HG02870 (cell line): ENCODE measurements around the gene GSE1.
"Not testable (repeated sequence)": the region's sequence is repeated elsewhere in the genome, so short reads cannot be mapped to it uniquely, and the experiment has no call there.

Experiments
- ATAC-seq: cut with Tn5 transposase; IDR thresholded peaks from one replicate; pipeline ENCODE4 v1.9.1; 2021; ENCODE audit warnings: mild to moderate bottlenecking, moderate library complexity; ENCODE audit not compliant: unreplicated experiment

GSE1 gene

DNA sequence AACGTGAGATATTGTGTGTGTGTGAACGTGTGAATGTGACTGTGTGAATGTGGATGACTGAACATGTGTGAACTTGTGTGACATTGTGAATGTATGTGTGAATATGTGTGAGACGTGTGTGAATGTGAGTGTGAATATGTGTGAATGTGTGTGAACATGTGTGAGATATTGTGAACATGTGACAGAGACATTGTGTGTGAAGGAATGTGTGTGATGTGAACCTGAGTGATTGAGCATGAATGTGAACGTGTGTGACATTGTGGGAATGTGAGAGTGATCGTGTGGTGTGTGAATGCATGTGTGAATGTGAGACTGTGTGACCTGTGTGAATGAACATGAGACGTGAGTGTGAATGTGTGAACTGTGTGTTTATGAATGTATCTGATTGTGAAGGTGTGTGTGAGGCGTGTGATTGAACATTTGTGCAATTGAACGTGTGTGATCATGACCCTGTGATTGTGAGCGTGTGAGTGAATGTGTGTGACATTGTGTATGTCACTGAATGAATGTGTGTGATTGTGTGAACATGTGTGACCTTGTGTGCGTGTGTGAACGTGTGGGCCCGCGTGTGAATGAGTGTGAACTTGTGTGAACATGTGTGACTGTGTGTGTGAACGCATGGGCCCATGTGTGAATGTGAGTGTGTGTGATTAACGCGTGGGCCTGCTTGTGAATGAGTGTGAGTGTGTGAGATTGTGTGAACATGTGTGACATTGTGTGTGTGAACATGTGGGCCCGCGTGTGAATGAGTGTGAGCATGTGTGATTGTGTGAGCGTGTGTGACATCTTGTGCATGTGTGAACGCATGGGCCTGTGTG, 23.2 kb upstream of the GSE1 start:
- no peak for ATAC-seq

GRCh38 chr16:85590506-85590832, 22.7 kb upstream of the GSE1 start:
- ATAC-seq = no peak

DNA sequence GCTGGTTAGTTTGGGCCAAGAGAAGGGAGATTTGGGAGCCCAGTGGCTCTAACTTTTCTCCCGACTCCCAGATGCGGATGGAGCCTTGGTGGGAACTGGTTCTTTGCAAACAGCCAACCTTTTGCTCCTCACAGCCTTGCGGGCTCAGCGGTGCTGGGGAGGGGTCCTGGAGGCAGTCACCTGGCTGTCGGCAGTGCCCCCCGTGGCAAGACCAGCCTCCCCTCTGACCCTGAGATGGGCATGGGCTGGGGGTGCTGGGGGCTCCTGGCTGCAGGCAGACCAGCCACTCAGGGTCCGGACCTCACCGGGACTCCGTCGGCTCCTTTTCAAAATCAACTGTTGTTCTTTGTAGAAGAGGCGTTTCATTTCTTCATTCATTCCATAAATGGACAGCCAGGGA, 21.7 kb upstream of the GSE1 start:
- no peak for ATAC-seq

DNA sequence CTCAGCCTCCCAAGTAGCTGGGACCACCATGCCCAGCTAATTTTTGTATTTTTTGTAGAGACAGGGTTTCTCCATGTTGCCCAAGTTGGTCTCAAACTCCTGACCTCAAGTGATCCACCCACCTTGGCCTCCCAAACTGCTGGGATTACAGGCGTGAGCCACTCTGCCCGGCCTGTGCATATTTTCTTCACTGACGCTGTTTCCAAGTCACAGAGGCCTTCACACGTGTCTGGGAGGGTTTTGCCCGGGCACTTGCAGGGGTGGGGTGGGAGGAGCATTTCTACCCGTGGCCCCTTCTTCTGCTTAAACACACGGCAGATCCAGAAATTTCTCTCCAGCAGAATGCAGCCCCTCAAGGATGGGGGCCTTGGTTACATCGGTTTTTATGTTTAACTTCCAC, 20.8 kb upstream of the GSE1 start:
- ATAC-seq = not testable (repeated sequence)

- ATAC-seq = no peak
Observed at GRCh38 chr16:85592700-85593493, 20.2 kb upstream of the GSE1 start.

DNA sequence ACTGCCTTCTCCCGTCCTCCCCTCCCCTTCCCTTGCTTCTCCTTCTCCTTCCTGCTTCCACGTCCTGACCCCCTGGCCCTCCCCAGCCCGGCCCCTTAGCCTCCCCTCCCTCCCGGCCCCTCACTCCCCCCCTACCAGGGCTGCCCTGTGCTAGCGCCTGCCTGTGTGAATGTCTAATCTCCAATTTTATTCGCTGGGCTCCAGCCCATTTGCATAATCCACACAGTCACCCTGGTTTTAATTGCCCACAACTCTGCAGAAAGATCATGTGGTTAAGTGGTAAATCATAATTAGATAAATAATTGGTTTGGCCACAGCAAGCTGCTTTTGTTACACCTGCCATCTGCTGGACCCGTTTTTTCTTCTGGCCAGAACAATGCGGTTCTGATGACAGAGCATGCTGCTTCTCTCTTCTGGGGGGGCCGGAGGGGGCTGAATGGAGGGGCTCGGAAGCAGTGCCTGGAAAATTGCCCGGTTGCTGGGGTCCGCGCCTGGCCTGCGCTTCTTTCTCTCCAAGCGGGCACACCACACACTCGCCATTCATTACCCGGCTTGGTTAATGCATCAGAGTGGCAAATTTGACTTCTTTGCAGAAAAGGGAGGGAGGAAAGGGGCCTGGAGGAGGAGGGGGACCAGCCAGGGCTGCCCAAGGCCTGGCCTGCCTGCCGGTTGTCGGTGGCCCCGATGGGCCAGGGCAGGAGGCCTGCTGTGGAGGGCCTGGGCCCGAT, 19.5 kb upstream of the GSE1 start:
- no peak for ATAC-seq

- ATAC-seq = no peak
Observed at GRCh38 chr16:85594273-85594977, 18.7 kb upstream of the GSE1 start.

GRCh38 chr16:85594978-85595661, 18.0 kb upstream of the GSE1 start:
- no peak for ATAC-seq

GRCh38 chr16:85595812-85596502, 17.2 kb upstream of the GSE1 start:
- ATAC-seq = no peak

GRCh38 chr16:85598141-85598540, 15.0 kb upstream of the GSE1 start:
- no peak for ATAC-seq

- no peak for ATAC-seq
Observed at GRCh38 chr16:85600078-85600477, 13.0 kb upstream of the GSE1 start.

DNA sequence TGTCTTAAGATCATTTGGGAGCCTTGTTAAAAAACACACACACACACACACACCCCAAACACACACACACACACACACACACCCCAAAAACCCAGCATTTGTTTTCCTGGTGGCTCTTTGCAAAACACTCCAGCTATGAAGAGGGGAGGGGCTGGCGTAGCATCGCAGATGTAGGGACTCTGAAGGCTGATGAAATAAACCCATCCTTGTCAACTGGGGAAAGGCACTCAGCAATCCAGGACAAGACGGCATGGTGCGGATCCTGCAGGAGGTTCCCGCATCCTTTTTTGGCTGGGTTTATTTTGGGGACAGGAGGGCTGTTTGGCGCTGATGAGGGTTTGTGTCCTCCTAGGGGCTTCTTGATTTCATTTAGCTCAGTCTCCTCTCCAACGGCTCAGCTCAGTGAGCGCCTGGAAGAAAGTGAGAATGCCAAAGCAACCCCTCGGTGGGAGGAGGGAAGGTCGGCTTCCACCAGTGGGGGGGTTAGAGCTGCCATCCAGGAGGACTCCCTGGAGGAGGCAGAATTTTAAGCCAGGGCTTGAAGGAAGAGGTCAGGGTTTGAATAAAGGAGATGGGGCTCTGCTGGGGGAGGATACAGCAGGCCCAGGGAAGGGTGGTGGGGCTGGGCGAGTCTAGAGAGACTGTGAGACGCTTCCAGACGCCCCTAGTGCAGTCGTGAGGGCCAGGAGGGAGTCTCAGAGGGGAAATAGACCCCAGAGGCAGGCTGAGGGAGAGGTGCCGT, 12.4 kb upstream of the GSE1 start:
- no peak for ATAC-seq

GRCh38 chr16:85601272-85601639, 11.9 kb upstream of the GSE1 start:
- ATAC-seq = no peak

DNA sequence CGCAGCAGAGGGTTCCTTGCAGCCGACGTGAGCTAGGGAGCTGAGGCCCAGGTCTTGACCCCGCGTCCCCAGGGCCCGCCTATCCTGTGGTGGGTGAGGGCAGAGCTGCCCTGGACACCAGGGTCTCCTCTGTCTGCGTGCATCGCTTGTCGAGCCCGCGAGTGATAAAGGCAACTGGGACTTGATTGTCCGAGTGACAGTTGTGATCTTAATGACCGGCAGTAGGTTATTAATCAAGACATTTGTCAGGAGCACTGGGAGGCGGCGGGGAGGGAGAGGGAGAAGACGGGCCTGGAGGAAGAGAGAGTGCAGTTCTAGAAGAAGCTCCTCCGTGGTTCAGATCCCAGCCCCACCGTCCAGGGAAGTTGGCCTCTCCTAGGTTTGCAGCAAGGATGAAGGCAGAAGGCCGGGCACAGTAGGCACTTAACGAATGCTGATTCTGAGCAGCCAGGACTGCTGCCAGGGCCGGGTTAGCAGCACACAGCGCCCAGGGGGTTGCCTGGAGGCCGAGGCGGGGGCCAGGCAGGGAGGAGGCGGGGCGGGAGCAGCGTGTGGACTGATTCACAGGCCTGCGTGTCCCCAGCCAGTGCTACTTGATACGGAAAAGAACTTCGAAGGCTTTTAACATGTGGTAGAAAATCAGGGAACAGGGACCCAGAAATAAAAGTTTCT, 11.3 kb upstream of the GSE1 start:
- no peak for ATAC-seq

GRCh38 chr16:85602402-85603202, 10.5 kb upstream of the GSE1 start:
- no peak for ATAC-seq

DNA sequence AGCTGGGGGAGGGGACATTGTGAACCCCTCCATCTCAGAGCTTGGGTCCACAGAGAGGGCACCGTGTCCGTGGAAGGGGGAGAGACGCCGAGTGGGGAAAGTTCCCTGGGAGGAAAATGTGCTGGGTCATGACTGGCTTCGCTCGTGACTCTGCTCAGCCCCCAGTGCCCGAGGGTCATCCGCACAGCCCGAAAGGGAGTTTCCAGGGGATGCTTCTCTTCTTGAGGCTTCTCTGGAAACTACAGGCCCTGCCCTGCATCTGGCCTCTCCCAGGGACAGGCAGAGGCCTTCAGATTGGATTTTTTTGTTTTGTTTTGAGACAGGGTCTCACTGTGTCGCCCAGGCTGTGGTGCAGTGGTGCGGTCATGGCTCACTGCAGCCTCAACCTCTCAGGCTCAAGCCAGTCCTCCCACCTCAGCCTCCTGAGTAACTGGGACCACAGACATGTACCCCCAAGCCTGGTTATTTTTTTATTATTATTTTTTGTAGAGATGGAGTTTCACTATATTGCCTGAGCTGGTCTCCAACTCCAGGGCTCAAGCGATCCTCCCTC, 9.8 kb upstream of the GSE1 start:
- ATAC-seq = no peak

- ATAC-seq = no peak
Observed at GRCh38 chr16:85604145-85604705, 8.9 kb upstream of the GSE1 start.
